ENCODE results near the gene KLF5.

KLF5 gene

DNA sequence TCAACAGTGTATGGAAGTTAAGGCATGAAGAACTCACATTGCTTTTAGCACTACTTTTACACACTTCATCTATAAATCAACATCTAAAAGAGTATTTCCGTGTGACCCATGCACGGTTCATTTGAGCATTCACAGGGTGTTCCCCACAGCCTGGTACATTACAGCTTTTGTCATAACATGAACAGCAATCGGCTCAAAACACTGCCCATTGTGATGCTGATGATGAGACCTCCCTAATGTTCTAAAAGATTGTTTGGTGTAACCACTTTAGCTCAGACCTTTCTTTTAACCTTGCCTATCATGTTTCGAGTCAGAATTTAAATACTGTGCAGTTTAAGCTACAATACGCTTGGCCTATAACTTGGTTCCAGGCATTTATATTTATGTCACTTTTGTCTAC is 4.1 kb upstream of the KLF5 start:
- no peak overlapping the region for H3K27ac ChIP-seq
- TF ChIP-seq ZFX (IDR thresholded peaks at IDR 0.05): no peak
- TF ChIP-seq, protein P1, sequence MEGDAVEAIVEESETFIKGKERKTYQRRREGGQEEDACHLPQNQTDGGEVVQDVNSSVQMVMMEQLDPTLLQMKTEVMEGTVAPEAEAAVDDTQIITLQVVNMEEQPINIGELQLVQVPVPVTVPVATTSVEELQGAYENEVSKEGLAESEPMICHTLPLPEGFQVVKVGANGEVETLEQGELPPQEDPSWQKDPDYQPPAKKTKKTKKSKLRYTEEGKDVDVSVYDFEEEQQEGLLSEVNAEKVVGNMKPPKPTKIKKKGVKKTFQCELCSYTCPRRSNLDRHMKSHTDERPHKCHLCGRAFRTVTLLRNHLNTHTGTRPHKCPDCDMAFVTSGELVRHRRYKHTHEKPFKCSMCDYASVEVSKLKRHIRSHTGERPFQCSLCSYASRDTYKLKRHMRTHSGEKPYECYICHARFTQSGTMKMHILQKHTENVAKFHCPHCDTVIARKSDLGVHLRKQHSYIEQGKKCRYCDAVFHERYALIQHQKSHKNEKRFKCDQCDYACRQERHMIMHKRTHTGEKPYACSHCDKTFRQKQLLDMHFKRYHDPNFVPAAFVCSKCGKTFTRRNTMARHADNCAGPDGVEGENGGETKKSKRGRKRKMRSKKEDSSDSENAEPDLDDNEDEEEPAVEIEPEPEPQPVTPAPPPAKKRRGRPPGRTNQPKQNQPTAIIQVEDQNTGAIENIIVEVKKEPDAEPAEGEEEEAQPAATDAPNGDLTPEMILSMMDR (conservative IDR thresholded peaks at IDR 0.05): no peak

DNA sequence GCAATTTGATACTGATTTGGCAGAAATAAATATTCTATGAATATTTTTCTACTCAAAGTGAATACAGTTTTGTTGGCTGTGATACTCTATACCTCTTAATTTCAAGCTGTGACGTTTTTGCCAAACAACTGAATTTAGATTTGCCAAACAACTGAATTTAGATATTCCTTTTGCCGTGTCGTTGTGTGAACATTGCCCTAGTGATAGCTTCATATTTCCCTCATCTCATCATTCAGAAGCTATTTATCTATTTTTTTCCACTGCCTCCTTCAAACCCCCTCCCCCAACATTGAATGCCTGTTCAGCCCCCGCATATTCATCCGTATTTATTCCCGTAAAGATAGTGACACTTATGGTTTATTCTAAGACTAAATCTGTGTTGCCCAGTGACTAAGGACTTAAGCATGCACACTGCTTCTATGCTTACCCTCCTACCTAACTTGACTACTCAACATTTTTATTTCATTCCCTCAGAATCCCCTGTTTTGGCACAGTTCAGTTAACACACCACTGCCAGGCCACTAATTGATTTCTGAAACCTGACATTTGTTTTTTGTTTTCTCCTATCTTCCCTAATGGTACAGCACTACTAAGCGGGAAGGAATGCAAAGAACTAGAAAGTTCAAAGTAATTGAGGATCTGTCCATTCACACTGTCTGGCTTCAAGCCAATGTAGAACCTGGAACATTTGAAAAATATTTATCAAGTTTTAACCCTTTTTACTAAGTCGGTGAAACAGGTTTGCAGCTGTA is 2.8 kb upstream of the KLF5 start:
- H3K27ac ChIP-seq: no peak overlapping the region
- TF ChIP-seq, protein P1 (conservative IDR thresholded peaks at IDR 0.05): no peak
- no peak for TF ChIP-seq ZFX (IDR thresholded peaks at IDR 0.05)

DNA sequence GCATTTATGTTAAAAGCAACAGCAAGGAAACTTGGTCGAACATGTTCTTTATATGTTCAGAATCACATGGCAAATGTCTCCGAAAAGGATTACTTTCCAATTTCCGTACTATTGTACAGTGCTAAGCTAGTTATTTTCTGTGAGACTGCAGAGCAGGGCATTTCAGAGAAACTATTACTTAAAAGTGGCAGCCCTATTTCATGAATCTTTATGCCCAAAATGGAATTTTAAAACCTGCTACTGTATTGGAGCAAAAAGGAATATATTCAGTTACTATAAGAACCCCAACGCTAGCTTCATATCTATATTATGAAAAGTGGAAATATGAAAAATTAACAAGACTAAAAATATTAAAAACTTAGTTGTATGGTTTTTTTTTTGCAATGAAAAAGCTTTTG is 2.2 kb upstream of the KLF5 start:
- TF ChIP-seq, protein P1 (conservative IDR thresholded peaks at IDR 0.05): no peak
- TF ChIP-seq ZFX (IDR thresholded peaks at IDR 0.05): no peak

DNA sequence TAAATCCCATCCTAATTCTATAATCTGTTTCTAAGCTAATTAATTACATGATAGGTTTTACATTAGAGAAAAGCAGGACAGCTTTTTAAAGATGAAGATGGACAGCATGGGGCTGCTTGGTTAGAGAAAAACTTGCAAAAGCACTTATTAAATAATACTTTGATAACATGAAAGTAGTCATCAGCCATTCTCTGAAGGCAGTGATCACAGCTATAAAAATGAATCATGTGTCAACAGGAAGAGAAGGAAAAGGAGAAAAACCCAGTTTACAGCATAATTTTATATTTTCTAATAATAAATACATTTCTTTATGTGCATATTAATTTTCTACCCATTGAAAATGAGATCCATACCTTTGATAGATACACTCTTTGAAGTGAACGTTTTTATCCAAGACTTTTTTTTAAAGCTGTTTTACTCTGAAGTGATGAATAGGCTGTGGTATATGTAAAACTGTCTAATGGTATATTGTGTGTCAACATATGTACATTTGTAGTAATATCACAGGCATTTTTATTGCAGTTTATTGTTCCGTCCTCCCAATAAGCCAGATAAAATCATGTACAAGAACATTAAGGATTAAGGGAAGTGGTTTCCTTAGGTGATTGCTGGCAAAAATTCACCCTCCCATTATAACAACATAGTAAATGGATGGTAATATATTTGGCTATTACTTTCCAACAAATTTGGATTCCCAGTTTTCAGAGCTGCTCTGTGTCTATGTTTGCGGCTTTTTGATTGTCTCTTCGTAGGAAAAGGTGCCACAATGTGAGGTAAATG is 1.3 kb upstream of the KLF5 start:
- TF ChIP-seq, protein P1 (conservative IDR thresholded peaks at IDR 0.05): no peak
- no peak for TF ChIP-seq ZFX (IDR thresholded peaks at IDR 0.05)
- H3K27ac ChIP-seq: no peak overlapping the region

More for the DNA sequence above, 2.2 kb upstream of the KLF5 start:
- no peak overlapping the region for H3K27ac ChIP-seq

DNA sequence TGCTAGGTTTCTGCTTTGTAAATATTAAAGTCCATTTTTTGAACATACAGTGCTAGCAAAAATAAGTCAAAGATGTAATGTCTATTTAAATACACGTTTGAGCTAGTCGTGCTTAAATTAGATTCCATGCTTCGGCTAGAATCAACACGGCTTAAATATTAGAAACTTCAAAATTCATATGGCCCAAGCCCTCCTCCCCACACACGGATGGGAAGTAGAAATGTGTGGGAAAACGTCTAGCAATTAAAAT is 816 bp upstream of the KLF5 start:
- TF ChIP-seq, protein P1 (conservative IDR thresholded peaks at IDR 0.05): no peak
- TF ChIP-seq ZFX (IDR thresholded peaks at IDR 0.05): no peak
- H3K27ac ChIP-seq: no peak overlapping the region

DNA sequence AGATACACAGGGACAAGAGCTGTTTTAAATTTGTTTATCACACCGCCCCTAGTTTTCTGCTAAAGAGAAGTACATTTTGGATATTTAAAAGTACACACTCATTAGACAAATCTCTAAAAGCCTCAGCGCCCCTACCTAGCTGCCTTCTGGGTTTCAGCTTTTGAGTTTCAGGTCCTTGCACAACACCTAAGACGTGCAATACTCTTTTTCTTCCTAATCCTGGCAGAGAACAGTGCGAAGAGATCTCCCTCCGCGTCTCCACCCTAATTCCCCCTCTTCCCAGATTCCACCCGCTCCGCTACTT is 421 bp upstream of the KLF5 start:
- peak overlapping the region; percentile 65; the same call in 1 of the 2 replicates for H3K27ac ChIP-seq

DNA sequence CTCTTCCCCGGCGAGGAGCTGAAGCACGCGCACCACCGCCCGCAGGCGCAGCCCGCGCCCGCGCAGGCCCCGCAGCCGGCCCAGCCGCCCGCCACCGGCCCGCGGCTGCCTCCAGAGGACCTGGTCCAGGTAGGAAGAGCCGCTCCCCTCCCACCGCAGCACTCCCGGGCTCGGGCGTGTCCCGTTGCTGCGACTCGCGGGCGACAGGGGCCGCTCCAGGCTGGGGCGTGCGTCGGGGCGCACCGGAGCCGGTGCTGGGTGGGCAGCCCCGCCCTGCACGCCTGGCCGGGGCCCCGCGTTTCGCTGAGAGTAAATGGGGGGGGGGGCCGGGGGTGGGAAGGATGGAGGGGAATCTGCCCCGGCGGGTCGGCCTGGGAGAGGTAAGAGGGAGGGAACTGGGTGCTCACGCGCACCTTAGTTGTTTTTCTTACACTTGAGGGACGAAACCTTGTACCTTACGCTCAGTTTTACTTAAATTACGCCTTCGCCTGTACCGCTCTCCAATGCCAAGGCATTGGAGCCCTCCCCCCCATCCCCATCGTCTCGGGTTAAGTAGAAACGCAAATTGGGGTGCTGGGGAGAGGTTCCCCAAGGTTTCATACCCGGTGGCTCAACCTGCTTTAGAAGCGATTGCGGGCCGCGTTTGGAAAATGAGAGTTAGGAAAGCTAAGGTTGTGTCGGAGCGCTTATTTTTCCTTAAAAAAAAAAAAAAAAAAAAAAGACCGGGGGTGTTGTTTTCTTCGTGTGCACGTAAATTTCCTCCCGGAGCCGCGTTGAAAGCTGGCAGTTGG is 850 bp downstream of the KLF5 start:
- TF ChIP-seq, protein P1 (conservative IDR thresholded peaks at IDR 0.05): peak; percentile 39
- TF ChIP-seq ZFX (IDR thresholded peaks at IDR 0.05): no peak
- peak overlapping the region; percentile 65 for H3K27ac ChIP-seq

More for the DNA sequence above, 421 bp upstream of the KLF5 start:
- TF ChIP-seq ZFX (IDR thresholded peaks at IDR 0.05): no peak
